K562 (cell line): Measurements from ENCODE around the gene CCDC127. TPM values are rescaled to one million over a fixed set of nuclear protein-coding genes. Genes with fewer than 3 reads are reported as not detected.

Source experiments
- CHCHD3 ChIP-seq: fragments of 250-450 bp; sonication (Bioruptor Pico); IDR thresholded peaks from 2 replicates; pipeline ENCODE4 v2.1.2; 2022; ENCODE audit warnings: mild to moderate bottlenecking
- DACH1 ChIP-seq: fragments of 450-650 bp; IDR thresholded peaks from 2 replicates; pipeline ENCODE4 v1.6.1; 2018; ENCODE audit not compliant: partially characterized antibody
- HEY1 ChIP-seq: fragments of 250-450 bp; sonication (Bioruptor Pico); IDR thresholded peaks from 2 replicates; pipeline ENCODE4 v1.5.0; 2020; ENCODE audit warnings: mild to moderate bottlenecking, moderate library complexity, borderline replicate concordance
- NONO ChIP-seq, 2 experiments: fragments of 200-400 bp in 1 of 2; fragments of 450-650 bp in 1 of 2; formaldehyde crosslinking in 1 of 2; IDR thresholded peaks; 2 replicates each; pipeline ENCODE4 v1.6.1; 2017; ENCODE audit warnings: low read depth in 2 of 2, mild to moderate bottlenecking in 2 of 2, moderate library complexity in 2 of 2, low read length in 1 of 2
- TOE1 ChIP-seq, 2 experiments: fragments of 450-650 bp in 1 of 2; sonication (generic) in 1 of 2; formaldehyde crosslinking in 1 of 2; IDR thresholded peaks; 2 replicates each; pipeline versions ENCODE4 v1.7.1 to v1.8.0; 2016 to 2022; ENCODE audit warnings: borderline replicate concordance in 2 of 2, mild to moderate bottlenecking in 2 of 2, antibody characterized with exemption in 1 of 2, inconsistent platforms in 1 of 2, low read depth in 1 of 2, missing genetic modification reagents in 1 of 2, moderate library complexity in 1 of 2
- ZNF239 ChIP-seq: fragments of 250-450 bp; sonication (Bioruptor Pico); IDR thresholded peaks from 2 replicates; pipeline ENCODE4 v1.4.0; 2020; ENCODE audit warnings: mild to moderate bottlenecking
- ZSCAN29 ChIP-seq: fragments of 450-650 bp; IDR thresholded peaks from 2 replicates; pipeline ENCODE4 v1.6.1; 2017
- polyA plus RNA-seq, 8 experiments: library from polyadenylated mRNA; depleted of rRNA in 4 of 8; stranded (reverse) in 5 of 8; unstranded in 3 of 8; fragments of >200 nt; fragmentation: Nextera tagmentation in 2 of 8; fragmentation: Illumina TruSeq in 1 of 8; extraction: Ambion mirVana in 2 of 8; extraction: Trizol in 1 of 8; gene quantifications; 2 replicates each; pipeline versions ENCODE4 v1.2.1 to v1.2.3, GENCODE V29; 2011 to 2014; ENCODE audit warnings: inconsistent platforms in 1 of 8, missing spikeins in 1 of 8
- total RNA-seq, 7 experiments: library from RNA; depleted of rRNA in 6 of 7; stranded (reverse); fragments of >200 nt in 6 of 7; fragmentation: Illumina TruSeq in 2 of 7; extraction: Trizol in 2 of 7; gene quantifications; 2 replicates each; pipeline versions ENCODE4 v1.2.1 to v1.2.3, GENCODE V29; 2011 to 2021; ENCODE audit warnings: low replicate concordance in 1 of 7
- TF ChIP-seq, protein P1 (sequence below): fragments of 250-450 bp; sonication (Bioruptor Pico); IDR thresholded peaks from 2 replicates; pipeline ENCODE4 v1.5.0; 2021; ENCODE audit warnings: mild to moderate bottlenecking, moderate library complexity
- TF ChIP-seq, protein P2 (sequence below): fragments of 150-350 bp; conservative IDR thresholded peaks from 2 replicates; pipeline ENCODE4 v1.6.1; 2014; ENCODE audit warnings: low read length
- TF ChIP-seq, protein P3 (sequence below): fragments of 450-650 bp; formaldehyde crosslinking; conservative IDR thresholded peaks from 2 replicates; pipeline ENCODE4 v1.4.0; 2022; ENCODE audit warnings: mild to moderate bottlenecking, missing genetic modification characterization
- TF ChIP-seq, protein P4 (sequence below): fragments of 450-650 bp; formaldehyde crosslinking; IDR thresholded peaks from 2 replicates; pipeline ENCODE4 v1.4.0; 2022; ENCODE audit warnings: missing genetic modification characterization
- TF ChIP-seq, protein P5 (sequence below): fragments of 450-650 bp; formaldehyde crosslinking; IDR thresholded peaks from 2 replicates; pipeline ENCODE4 v1.4.0; 2020; ENCODE audit warnings: mild to moderate bottlenecking

Gene CCDC127
- total and polyA plus RNA-seq, 9 of the 15 experiments (the other 6 are each of a cell fraction or from before 2014, with no cell fraction given), result 2.7 to 4.5 (median 4.1) TPM

DNA sequence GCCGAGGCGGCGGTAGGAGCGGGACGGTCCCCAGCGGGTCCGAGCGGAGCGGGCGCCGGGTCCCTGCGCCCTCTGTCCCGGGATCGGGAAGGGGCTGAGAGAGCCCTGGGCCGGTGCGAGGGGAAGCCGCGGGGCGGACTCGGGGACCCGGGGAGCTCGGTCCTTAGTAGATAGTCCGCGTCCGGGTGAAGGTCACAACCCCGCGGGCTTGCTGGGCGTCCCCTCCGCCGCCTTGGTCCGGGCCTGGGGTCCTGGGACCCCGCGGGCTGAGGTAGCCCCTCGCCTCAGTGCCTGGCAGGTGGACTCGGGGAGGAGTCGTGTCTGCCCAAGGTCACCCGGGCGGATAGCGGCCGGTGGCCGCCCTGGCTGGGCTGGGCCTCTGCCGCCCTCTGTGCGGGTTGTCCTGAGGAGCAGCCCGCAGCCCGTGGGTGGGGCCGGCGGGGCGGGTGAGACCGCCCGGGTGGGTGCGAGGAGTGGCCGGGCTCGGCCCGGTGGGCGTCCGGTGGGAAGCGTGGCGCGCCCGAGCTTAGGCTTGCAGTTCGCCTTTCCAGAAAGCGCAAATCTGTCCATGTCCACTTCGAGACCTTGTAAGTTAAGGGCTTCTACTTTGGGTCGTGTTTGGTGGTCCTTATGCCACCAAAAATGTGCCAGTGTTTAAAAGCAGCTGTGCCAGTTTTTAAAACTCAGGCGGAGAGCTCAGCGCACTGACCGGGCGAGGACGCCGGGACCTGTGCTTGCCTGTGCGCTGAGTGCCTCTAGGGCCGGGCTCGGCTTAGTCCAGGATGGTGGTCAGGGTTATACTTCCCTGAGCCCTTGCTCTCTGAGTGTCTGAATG, 721 bp upstream of the CCDC127 start (continued):
- TF ChIP-seq, protein P1, sequence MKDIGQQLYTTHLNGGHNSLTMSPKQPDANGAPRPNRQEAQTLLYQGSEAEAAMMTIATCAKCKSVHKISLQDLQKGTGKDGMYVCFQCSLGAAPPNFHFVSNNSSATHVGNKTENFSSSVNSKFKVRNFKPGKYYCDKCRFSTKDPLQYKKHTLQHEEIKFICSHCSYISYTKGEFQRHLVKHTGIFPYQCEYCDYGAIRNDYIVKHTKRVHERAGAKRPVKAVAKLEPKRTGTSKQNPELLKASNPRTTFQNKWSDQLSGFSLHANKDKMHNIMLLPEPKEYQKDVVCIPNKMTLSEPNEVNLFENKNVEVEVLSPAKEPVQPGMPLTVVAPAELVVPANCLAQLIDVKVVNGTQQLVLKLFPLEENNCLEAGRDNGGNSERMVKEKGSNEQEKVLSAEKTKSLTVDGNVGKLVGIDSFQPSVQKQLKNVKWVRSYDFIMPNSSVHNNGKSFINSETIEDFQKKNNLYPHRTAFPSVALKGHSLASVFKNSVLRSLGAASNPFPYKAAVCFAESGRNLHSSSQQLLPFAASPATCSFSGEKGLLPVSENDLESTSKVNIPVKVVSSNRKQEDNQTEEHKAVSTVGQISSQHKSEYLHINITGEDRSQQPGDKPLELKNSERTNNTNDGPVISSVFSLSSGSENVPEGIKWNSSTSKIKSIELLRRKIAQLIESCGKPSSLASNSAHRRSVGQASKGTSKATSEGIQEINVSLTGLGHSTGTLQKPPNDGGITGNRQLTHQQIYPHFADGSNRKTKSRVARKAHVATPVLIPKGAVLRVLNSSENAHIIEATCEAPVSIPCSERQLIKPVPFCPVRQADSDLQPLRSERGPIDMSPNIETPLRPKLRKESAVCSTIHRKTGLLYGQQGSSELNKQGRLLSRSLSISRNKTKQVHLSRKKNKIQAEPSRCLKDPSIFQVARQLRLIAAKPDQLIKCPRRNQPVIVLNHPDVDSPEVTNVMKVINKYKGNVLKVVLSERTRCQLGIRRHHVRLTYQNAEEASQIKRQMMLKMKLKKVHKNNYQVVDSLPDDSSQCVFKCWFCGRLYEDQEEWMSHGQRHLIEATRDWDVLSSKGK (CRISPR knock-in tag), result no peak
- TF ChIP-seq CHCHD3 (no peak), TOE1 (IDR thresholded peaks at IDR 0.05; ENCODE audit: borderline replicate concordance) (no peak), TOE1 (CRISPR knock-in tag; IDR thresholded peaks at IDR 0.05; ENCODE audit: borderline replicate concordance, low read depth) (no peak), ZSCAN29 (no peak), HEY1 (CRISPR knock-in tag) (no peak), NONO (IDR thresholded peaks at IDR 0.05; ENCODE audit: low read depth in 2 of 2, low read length in 1 of 2) (peak; percentile 42 to 46; a peak in 2 of 4 replicates), DACH1 (no peak), ZNF239 (no peak)
- TF ChIP-seq, protein P2, sequence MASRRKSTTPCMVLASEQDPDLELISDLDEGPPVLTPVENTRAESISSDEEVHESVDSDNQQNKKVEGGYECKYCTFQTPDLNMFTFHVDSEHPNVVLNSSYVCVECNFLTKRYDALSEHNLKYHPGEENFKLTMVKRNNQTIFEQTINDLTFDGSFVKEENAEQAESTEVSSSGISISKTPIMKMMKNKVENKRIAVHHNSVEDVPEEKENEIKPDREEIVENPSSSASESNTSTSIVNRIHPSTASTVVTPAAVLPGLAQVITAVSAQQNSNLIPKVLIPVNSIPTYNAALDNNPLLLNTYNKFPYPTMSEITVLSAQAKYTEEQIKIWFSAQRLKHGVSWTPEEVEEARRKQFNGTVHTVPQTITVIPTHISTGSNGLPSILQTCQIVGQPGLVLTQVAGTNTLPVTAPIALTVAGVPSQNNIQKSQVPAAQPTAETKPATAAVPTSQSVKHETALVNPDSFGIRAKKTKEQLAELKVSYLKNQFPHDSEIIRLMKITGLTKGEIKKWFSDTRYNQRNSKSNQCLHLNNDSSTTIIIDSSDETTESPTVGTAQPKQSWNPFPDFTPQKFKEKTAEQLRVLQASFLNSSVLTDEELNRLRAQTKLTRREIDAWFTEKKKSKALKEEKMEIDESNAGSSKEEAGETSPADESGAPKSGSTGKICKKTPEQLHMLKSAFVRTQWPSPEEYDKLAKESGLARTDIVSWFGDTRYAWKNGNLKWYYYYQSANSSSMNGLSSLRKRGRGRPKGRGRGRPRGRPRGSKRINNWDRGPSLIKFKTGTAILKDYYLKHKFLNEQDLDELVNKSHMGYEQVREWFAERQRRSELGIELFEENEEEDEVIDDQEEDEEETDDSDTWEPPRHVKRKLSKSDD, result no peak
- TF ChIP-seq, protein P3, sequence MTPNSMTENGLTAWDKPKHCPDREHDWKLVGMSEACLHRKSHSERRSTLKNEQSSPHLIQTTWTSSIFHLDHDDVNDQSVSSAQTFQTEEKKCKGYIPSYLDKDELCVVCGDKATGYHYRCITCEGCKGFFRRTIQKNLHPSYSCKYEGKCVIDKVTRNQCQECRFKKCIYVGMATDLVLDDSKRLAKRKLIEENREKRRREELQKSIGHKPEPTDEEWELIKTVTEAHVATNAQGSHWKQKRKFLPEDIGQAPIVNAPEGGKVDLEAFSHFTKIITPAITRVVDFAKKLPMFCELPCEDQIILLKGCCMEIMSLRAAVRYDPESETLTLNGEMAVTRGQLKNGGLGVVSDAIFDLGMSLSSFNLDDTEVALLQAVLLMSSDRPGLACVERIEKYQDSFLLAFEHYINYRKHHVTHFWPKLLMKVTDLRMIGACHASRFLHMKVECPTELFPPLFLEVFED (CRISPR knock-in tag), result no peak
- TF ChIP-seq, protein P4, sequence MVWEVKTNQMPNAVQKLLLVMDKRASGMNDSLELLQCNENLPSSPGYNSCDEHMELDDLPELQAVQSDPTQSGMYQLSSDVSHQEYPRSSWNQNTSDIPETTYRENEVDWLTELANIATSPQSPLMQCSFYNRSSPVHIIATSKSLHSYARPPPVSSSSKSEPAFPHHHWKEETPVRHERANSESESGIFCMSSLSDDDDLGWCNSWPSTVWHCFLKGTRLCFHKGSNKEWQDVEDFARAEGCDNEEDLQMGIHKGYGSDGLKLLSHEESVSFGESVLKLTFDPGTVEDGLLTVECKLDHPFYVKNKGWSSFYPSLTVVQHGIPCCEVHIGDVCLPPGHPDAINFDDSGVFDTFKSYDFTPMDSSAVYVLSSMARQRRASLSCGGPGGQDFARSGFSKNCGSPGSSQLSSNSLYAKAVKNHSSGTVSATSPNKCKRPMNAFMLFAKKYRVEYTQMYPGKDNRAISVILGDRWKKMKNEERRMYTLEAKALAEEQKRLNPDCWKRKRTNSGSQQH (CRISPR knock-in tag), result no peak
- TF ChIP-seq, protein P5, sequence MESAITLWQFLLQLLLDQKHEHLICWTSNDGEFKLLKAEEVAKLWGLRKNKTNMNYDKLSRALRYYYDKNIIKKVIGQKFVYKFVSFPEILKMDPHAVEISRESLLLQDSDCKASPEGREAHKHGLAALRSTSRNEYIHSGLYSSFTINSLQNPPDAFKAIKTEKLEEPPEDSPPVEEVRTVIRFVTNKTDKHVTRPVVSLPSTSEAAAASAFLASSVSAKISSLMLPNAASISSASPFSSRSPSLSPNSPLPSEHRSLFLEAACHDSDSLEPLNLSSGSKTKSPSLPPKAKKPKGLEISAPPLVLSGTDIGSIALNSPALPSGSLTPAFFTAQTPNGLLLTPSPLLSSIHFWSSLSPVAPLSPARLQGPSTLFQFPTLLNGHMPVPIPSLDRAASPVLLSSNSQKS (CRISPR knock-in tag), result no peak
